D721Med (cell line): ENCODE measurements around the gene MAPKAP1.

Source experiments
- DNase-seq: peaks from one replicate; pipeline ENCODE4 v3.0.0; 2011; ENCODE audit warnings: low spot score; ENCODE audit not compliant: insufficient read length
- FAIRE-seq: peaks from 2 replicates; lab custom pipeline; 2011; peaks lifted over from hg19 to GRCh38; lab: Jason Lieb, UNC
- TF ChIP-seq, protein P1 (sequence below): IDR thresholded peaks from 2 replicates; pipeline ENCODE4 v1.5.1; 2012; ENCODE audit warnings: mild to moderate bottlenecking, control low read depth; ENCODE audit not compliant: insufficient read depth; ENCODE audit errors: missing control alignments

Gene MAPKAP1

DNA sequence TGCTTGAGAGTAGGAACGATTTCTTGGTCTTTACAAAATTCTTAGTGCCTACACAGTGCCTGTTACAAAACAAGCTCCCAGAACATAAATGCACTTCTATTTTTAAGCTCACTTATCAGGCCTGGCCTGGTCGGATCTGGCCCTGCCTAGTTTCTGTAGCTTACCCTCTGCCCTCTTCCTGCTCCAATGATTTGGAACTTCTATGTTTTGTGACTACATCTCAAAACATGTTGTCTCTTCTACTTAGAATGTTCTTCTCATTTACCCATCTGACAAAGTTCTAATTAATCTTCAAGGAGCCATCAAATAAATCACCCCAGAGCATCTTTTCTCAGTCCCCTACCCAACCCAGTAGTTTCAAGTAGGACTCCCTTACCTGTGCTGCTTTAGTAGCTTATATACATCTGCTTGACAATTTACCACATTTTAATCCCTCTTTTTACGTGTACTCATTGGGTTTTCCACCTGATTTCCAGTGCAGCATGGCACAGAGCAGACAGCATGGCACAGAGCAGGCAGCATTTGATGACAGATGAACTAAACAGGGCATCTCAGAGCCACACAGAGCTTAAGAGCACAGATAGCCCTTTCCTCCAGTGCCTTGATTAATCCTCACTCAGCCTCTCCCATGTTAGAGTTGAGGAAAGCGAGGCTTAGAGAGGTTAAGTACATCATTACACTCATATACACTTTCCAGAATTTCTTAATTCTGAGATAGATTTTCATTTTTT is 171.9 kb downstream of the MAPKAP1 start:
- TF ChIP-seq, protein P1, sequence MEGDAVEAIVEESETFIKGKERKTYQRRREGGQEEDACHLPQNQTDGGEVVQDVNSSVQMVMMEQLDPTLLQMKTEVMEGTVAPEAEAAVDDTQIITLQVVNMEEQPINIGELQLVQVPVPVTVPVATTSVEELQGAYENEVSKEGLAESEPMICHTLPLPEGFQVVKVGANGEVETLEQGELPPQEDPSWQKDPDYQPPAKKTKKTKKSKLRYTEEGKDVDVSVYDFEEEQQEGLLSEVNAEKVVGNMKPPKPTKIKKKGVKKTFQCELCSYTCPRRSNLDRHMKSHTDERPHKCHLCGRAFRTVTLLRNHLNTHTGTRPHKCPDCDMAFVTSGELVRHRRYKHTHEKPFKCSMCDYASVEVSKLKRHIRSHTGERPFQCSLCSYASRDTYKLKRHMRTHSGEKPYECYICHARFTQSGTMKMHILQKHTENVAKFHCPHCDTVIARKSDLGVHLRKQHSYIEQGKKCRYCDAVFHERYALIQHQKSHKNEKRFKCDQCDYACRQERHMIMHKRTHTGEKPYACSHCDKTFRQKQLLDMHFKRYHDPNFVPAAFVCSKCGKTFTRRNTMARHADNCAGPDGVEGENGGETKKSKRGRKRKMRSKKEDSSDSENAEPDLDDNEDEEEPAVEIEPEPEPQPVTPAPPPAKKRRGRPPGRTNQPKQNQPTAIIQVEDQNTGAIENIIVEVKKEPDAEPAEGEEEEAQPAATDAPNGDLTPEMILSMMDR: no peak
- no peak for DNase-seq
- FAIRE-seq: no peak

DNA sequence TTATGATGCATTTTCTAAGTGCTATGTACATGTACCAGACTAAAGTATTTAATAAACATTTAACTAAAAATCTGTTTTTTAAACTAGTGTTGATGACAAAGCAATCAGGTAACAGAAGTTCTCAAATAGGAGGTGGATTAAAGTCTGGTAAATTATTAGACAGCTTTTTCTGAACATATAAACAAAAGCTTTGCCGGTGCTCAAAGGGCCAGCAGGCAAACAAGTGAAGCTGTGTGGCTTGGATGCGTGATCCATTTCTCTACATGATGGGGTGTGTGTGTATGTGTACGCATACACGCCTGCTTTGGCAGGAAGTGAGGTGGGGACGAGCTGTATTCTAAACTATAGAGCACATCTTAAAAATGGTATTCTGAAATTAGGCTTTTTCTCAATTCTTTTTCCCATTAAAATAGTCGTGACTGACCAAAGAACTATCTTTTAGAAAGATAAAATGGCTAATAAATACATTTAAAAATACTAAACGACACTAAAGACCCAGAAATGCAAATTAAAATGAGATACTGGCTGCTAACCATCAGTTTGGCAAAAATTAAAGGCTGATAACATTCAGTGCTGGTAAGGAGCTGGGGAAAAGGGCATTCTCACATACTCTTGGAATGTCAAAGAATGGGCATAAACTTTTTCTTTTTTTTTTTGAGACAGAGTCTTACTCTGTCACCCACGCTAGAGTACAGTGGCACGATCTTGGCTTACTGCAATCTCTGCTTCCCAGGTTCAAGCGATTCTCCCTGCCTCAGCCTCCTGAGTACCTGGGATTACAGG is 174.0 kb downstream of the MAPKAP1 start:
- TF ChIP-seq, protein P1: no peak
- FAIRE-seq: no peak
- no peak for DNase-seq

DNA sequence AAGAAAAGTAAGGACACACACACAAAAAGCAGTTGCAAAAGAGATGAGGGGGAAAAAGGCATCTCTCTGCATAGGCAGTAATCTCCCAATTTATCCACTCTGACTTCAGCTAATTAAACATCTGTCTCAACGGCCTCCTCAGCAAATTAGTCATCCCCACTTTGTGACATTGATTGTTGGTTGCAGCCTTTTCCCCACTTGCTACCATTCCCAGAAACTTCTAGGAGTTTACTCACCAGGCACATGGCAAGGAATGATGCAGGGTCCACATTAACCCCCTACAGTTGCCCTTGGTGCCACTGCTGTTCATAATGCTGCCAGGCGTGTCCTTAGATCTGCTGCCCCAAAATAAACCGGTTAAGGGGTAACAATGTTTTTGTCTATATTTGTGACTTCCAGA is 174.6 kb downstream of the MAPKAP1 start:
- DNase-seq (no peak), FAIRE-seq (no peak)
- TF ChIP-seq, protein P1: no peak

DNA sequence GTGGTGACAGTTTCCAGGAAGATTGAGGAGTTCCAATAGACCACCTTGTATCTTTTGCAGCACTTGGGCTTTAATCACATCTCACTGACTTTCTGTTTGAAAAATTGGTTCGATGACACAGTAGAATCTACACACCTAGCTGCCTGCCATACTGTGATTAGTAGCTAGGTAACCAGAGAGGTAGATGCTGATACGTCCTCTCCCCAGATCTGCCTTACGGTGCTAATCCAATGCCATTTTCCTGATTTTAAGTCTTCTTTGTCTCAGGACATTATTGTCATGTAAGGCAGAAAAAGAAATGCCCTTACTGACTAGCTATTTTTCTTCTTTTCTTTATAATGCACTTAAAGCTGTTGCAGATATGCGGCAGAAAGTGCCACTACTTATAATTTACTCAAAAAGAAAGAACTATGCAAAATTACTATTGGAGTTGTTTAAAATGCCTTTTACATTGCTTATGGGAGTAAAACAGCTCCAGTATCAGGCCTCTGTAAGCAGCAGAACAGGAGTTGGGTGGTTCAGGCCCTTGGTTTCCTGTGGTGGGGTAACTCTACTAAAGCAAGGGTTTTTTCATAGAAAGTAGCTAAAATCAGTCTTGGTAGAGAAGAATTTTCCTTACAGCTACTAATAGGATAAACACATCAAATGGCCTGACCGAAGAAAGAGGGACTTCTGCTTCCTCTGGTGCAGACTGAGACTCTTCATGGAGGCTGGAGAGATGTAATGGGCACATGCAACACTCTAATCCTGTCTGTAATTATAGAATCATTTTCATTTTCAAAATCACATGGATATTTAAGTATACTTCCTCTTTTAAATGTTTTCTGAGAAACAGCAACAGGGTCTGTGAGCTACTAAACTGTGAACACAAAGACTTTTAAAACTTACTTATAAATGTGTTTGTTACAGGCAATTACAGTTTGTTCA is 177.2 kb downstream of the MAPKAP1 start:
- TF ChIP-seq, protein P1: no peak
- no peak for DNase-seq
- FAIRE-seq: no peak

DNA sequence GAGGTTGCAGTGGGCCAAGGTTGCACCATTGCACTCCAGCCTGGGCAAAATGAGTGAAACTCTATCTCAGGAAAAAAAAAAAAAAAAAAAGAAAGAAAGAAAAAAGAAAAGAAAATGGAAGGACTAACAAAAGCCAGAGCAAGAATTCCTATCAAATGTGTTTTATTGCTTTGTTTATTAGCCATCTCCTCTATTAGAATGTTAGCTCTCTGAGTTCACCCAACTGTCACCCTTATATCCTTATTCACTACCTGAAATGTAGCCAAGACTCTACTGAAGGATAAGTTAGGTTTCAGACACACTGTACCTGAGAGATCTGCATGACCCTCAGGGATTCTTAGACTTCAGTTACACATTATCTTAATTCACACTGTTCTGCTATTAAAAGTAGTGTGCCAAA is 177.9 kb downstream of the MAPKAP1 start:
- FAIRE-seq (no peak), DNase-seq (no peak)
- TF ChIP-seq, protein P1: no peak

DNA sequence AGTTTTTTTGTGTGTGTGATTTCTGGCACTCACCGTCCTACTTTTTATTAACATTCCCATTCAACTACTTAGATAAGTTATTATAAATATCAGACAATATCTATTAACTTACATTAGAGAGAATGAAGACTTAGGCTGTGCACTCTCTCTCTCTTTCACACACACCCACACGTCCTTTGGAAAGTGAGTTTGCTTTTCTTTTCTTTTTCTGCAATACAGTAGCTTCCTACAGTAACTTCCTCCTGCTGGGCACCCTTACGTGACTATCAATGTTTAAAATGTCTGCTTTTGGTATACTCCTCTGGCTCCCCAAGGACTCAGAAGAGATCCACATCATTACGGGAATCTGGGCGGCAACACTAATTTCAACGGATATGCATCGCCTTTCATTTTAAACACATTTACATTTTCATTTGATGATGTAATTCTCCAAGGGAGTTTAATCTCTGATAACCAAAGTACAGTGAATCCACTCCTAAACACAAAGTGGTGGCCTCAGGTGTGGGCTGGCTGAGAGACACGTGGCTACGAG is 179.5 kb downstream of the MAPKAP1 start:
- DNase-seq (no peak), FAIRE-seq (no peak)
- TF ChIP-seq, protein P1: no peak
